ENCODE measurements around the gene POU2F3.

DNA sequence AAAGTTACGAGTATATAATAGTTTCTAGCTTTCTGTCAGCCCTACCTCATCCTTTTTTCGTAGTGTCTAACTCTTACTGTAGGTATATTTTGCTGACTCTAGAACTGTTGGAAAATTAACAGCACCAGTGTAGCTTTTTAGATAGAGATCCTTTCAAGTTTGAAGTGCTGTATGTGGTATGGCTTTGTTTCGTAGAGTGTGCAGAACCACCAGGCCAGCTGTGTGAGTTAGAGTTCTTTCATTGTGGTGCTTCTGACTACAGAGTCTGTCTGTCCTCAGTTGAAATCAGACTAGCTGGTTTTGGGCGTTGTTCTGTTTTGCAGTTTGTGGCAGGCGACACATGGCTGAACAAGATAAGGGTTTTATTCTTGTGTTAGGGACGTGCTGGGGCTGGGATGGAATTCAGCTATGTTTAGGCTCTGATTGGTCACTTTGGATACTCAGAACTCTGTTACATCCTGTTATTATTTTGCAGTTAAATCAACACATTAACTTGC, 99.5 kb downstream of the POU2F3 start:
- no peak for TF ChIP-seq EZH2 (optimal IDR thresholded peaks at IDR 0.05; ENCODE audit: low read depth, low read length)
- TF ChIP-seq, protein P1, sequence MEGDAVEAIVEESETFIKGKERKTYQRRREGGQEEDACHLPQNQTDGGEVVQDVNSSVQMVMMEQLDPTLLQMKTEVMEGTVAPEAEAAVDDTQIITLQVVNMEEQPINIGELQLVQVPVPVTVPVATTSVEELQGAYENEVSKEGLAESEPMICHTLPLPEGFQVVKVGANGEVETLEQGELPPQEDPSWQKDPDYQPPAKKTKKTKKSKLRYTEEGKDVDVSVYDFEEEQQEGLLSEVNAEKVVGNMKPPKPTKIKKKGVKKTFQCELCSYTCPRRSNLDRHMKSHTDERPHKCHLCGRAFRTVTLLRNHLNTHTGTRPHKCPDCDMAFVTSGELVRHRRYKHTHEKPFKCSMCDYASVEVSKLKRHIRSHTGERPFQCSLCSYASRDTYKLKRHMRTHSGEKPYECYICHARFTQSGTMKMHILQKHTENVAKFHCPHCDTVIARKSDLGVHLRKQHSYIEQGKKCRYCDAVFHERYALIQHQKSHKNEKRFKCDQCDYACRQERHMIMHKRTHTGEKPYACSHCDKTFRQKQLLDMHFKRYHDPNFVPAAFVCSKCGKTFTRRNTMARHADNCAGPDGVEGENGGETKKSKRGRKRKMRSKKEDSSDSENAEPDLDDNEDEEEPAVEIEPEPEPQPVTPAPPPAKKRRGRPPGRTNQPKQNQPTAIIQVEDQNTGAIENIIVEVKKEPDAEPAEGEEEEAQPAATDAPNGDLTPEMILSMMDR (IDR thresholded peaks at IDR 0.05; ENCODE audit: low read length): no peak
- no peak for TF ChIP-seq EZH2phosphoT487 (IDR thresholded peaks at IDR 0.05; ENCODE audit: low read length)
